HEK293 (cell line): Measurements from ENCODE around the gene RABIF.

Experiments used
- CTCF ChIA-PET: fragments of 350-600 bp; formaldehyde crosslinking; extraction: SDS; loops from one replicate; lab custom pipeline; 2021; ENCODE audit warnings: antibody characterized with exemption; lab: Yijun Ruan, JAX
- POLR2A ChIA-PET: fragments of 300-600 bp; formaldehyde crosslinking; extraction: SDS; loops from one replicate; lab custom pipeline; 2020; ENCODE audit warnings: antibody characterized with exemption, inconsistent platforms; lab: Yijun Ruan, JAX
- H3K27ac ChIP-seq: fragments of 200-500 bp; sonication (Bioruptor generic); 2 replicates; pipeline ENCODE4 v1.5.1; 2014; ENCODE audit warnings: low read depth, low read length, control low read depth, inconsistent platforms; ENCODE audit errors: extremely low read depth
- H3K36me3 ChIP-seq, 2 experiments: fragments of 200-500 bp in 1 of 2; sonication (Bioruptor generic) in 1 of 2; 1 replicate in 1 of 2; 2 replicates in 1 of 2; pipeline ENCODE4 v1.5.1; 2014 to 2017; ENCODE audit warnings: inconsistent platforms in 2 of 2, low read length in 2 of 2; ENCODE audit not compliant: control insufficient read depth in 2 of 2, insufficient read depth in 1 of 2
- H3K4me1 ChIP-seq: fragments of 200-500 bp; sonication (Bioruptor generic); 2 replicates; pipeline ENCODE4 v1.5.1; 2014; ENCODE audit warnings: mild to moderate bottlenecking, low read length, inconsistent platforms; ENCODE audit not compliant: control insufficient read depth, insufficient read depth
- H3K4me3 ChIP-seq: 2 replicates; pipeline ENCODE4 v1.5.1; 2011; ENCODE audit warnings: low read depth, mild to moderate bottlenecking, control low read depth, low read length, moderate library complexity
- H3K9me3 ChIP-seq: fragments of 200-500 bp; sonication (Bioruptor generic); 2 replicates; pipeline ENCODE4 v1.5.1; 2014; ENCODE audit warnings: low read depth, low read length, inconsistent platforms; ENCODE audit not compliant: control insufficient read depth, insufficient read depth
- HOXA7 ChIP-seq: sonication (generic); formaldehyde crosslinking; IDR thresholded peaks from 2 replicates; pipeline ENCODE4 v1.8.1; 2022; ENCODE audit warnings: missing genetic modification reagents, borderline replicate concordance
- HOXD13 ChIP-seq: sonication (generic); formaldehyde crosslinking; IDR thresholded peaks from 2 replicates; pipeline ENCODE4 v1.8.0; 2022; ENCODE audit warnings: missing genetic modification reagents, borderline replicate concordance
- KLF1 ChIP-seq: fragments of 450-650 bp; formaldehyde crosslinking; IDR thresholded peaks from 2 replicates; pipeline ENCODE4 v1.5.1; 2016; ENCODE audit warnings: missing biosample characterization, missing genetic modification characterization
- SP2 ChIP-seq: fragments of 450-650 bp; formaldehyde crosslinking; IDR thresholded peaks from 2 replicates; pipeline ENCODE4 v1.5.1; 2016; ENCODE audit warnings: missing biosample characterization, missing genetic modification characterization
- ZEB2 ChIP-seq: fragments of 450-650 bp; formaldehyde crosslinking; IDR thresholded peaks from 2 replicates; pipeline ENCODE4 v1.5.1; 2016; ENCODE audit warnings: missing biosample characterization, missing genetic modification characterization
- ZNF10 ChIP-seq: fragments of 450-650 bp; formaldehyde crosslinking; IDR thresholded peaks from 2 replicates; pipeline ENCODE4 v1.5.1; 2017; ENCODE audit warnings: missing biosample characterization, missing genetic modification characterization
- ZNF16 ChIP-seq: fragments of 450-650 bp; formaldehyde crosslinking; IDR thresholded peaks from 2 replicates; pipeline ENCODE4 v1.5.1; 2016; ENCODE audit warnings: low read depth, missing biosample characterization, missing genetic modification characterization
- ZNF214 ChIP-seq: fragments of 450-650 bp; formaldehyde crosslinking; IDR thresholded peaks from 2 replicates; pipeline ENCODE4 v1.5.1; 2017; ENCODE audit warnings: missing biosample characterization, mild to moderate bottlenecking, missing genetic modification characterization, borderline replicate concordance
- ZNF558 ChIP-seq: fragments of 450-650 bp; formaldehyde crosslinking; IDR thresholded peaks from 2 replicates; pipeline ENCODE4 v1.5.1; 2016; ENCODE audit warnings: missing biosample characterization, missing genetic modification characterization
- ZNF600 ChIP-seq: fragments of 450-650 bp; formaldehyde crosslinking; IDR thresholded peaks from 2 replicates; pipeline ENCODE4 v1.5.1; 2016; ENCODE audit warnings: missing biosample characterization, missing genetic modification characterization
- ZNF624 ChIP-seq: fragments of 450-650 bp; formaldehyde crosslinking; IDR thresholded peaks from 2 replicates; pipeline ENCODE4 v1.5.1; 2017; ENCODE audit warnings: missing biosample characterization, missing genetic modification characterization
- ZSCAN30 ChIP-seq: fragments of 450-650 bp; IDR thresholded peaks from 2 replicates; pipeline ENCODE4 v1.5.1; 2018; ENCODE audit warnings: missing biosample characterization, mild to moderate bottlenecking, missing genetic modification characterization, moderate library complexity
- TF ChIP-seq, protein P1 (sequence below): fragments of 450-650 bp; formaldehyde crosslinking; IDR thresholded peaks from 2 replicates; pipeline ENCODE4 v1.5.1; 2016; ENCODE audit warnings: missing biosample characterization, missing genetic modification characterization
- TF ChIP-seq, protein P2 (sequence below): fragments of 450-650 bp; formaldehyde crosslinking; IDR thresholded peaks from 2 replicates; pipeline ENCODE4 v1.5.1; 2016; ENCODE audit warnings: missing biosample characterization, missing genetic modification characterization, borderline replicate concordance
- TF ChIP-seq, protein P3 (sequence below): fragments of 450-650 bp; formaldehyde crosslinking; IDR thresholded peaks from 2 replicates; pipeline ENCODE4 v1.5.1; 2016; ENCODE audit warnings: missing biosample characterization, missing genetic modification characterization, low read depth
- TF ChIP-seq, protein P4 (sequence below): fragments of 450-650 bp; formaldehyde crosslinking; IDR thresholded peaks from 2 replicates; pipeline ENCODE4 v1.5.1; 2016; ENCODE audit warnings: missing biosample characterization, missing genetic modification characterization

RABIF gene

DNA sequence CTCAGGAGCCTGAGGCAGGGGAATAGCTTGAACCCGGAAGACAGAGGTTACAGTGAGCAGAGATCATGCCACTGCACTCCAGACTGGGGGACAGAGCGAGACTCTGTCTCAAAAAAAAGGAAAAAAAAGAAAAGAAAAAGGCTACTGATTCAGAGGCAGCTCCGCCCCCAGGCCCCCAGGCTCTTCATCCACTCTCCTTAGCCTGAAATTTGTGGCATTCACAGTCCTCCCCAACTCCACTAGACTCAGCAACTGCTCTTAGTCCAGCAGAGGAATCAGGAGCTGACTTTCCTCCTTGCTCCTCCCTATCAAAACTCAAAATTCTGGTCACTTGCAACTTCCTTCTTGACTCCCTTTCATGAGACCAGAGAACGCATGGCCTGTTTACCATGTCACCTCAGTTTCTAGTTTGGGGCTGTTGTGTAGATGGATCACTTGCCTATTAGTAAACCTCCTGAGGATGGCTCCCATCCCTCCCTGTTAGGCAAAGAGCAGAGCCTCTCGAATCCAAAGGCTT is 51.1 kb downstream of the RABIF start:
- TF ChIP-seq, protein P1, sequence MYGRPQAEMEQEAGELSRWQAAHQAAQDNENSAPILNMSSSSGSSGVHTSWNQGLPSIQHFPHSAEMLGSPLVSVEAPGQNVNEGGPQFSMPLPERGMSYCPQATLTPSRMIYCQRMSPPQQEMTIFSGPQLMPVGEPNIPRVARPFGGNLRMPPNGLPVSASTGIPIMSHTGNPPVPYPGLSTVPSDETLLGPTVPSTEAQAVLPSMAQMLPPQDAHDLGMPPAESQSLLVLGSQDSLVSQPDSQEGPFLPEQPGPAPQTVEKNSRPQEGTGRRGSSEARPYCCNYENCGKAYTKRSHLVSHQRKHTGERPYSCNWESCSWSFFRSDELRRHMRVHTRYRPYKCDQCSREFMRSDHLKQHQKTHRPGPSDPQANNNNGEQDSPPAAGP (tag by site-specific recombination) = no peak
- TF ChIP-seq ZNF558 (tag by site-specific recombination) (no peak), ZNF16 (tag by site-specific recombination) (no peak), ZNF214 (tag by site-specific recombination) (no peak), ZSCAN30 (no peak), ZNF624 (tag by site-specific recombination) (no peak), SP2 (tag by site-specific recombination) (no peak)
- TF ChIP-seq, protein P2, sequence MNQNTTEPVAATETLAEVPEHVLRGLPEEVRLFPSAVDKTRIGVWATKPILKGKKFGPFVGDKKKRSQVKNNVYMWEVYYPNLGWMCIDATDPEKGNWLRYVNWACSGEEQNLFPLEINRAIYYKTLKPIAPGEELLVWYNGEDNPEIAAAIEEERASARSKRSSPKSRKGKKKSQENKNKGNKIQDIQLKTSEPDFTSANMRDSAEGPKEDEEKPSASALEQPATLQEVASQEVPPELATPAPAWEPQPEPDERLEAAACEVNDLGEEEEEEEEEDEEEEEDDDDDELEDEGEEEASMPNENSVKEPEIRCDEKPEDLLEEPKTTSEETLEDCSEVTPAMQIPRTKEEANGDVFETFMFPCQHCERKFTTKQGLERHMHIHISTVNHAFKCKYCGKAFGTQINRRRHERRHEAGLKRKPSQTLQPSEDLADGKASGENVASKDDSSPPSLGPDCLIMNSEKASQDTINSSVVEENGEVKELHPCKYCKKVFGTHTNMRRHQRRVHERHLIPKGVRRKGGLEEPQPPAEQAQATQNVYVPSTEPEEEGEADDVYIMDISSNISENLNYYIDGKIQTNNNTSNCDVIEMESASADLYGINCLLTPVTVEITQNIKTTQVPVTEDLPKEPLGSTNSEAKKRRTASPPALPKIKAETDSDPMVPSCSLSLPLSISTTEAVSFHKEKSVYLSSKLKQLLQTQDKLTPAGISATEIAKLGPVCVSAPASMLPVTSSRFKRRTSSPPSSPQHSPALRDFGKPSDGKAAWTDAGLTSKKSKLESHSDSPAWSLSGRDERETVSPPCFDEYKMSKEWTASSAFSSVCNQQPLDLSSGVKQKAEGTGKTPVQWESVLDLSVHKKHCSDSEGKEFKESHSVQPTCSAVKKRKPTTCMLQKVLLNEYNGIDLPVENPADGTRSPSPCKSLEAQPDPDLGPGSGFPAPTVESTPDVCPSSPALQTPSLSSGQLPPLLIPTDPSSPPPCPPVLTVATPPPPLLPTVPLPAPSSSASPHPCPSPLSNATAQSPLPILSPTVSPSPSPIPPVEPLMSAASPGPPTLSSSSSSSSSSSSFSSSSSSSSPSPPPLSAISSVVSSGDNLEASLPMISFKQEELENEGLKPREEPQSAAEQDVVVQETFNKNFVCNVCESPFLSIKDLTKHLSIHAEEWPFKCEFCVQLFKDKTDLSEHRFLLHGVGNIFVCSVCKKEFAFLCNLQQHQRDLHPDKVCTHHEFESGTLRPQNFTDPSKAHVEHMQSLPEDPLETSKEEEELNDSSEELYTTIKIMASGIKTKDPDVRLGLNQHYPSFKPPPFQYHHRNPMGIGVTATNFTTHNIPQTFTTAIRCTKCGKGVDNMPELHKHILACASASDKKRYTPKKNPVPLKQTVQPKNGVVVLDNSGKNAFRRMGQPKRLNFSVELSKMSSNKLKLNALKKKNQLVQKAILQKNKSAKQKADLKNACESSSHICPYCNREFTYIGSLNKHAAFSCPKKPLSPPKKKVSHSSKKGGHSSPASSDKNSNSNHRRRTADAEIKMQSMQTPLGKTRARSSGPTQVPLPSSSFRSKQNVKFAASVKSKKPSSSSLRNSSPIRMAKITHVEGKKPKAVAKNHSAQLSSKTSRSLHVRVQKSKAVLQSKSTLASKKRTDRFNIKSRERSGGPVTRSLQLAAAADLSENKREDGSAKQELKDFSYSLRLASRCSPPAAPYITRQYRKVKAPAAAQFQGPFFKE (tag by site-specific recombination) = no peak
- Histone ChIP-seq H3K27ac (no peak overlapping the region), H3K4me1 (no peaks in the 10 kb centered on the region)

GRCh38 chr1:202836623-202837403 is 52.1 kb downstream of the RABIF start:
- POLR2A ChIA-PET = no interaction called here
- CTCF ChIA-PET = no interaction called here
- TF ChIP-seq ZNF10 (tag by site-specific recombination) = no peak
- TF ChIP-seq HOXD13 (CRISPR knock-in tag) = no peak
- TF ChIP-seq ZEB2 (tag by site-specific recombination) = no peak
- TF ChIP-seq ZNF600 = peak; percentile 63; the same call in 1 of the 2 replicates
- TF ChIP-seq, protein P3, sequence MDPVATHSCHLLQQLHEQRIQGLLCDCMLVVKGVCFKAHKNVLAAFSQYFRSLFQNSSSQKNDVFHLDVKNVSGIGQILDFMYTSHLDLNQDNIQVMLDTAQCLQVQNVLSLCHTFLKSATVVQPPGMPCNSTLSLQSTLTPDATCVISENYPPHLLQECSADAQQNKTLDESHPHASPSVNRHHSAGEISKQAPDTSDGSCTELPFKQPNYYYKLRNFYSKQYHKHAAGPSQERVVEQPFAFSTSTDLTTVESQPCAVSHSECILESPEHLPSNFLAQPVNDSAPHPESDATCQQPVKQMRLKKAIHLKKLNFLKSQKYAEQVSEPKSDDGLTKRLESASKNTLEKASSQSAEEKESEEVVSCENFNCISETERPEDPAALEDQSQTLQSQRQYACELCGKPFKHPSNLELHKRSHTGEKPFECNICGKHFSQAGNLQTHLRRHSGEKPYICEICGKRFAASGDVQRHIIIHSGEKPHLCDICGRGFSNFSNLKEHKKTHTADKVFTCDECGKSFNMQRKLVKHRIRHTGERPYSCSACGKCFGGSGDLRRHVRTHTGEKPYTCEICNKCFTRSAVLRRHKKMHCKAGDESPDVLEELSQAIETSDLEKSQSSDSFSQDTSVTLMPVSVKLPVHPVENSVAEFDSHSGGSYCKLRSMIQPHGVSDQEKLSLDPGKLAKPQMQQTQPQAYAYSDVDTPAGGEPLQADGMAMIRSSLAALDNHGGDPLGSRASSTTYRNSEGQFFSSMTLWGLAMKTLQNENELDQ (tag by site-specific recombination) = no peak
- no peak for TF ChIP-seq HOXA7
- TF ChIP-seq, protein P4, sequence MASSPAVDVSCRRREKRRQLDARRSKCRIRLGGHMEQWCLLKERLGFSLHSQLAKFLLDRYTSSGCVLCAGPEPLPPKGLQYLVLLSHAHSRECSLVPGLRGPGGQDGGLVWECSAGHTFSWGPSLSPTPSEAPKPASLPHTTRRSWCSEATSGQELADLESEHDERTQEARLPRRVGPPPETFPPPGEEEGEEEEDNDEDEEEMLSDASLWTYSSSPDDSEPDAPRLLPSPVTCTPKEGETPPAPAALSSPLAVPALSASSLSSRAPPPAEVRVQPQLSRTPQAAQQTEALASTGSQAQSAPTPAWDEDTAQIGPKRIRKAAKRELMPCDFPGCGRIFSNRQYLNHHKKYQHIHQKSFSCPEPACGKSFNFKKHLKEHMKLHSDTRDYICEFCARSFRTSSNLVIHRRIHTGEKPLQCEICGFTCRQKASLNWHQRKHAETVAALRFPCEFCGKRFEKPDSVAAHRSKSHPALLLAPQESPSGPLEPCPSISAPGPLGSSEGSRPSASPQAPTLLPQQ (tag by site-specific recombination) = no peak
- TF ChIP-seq KLF1 (tag by site-specific recombination) = peak; percentile 80
- Histone ChIP-seq H3K27ac (no peak overlapping the region), H3K4me3 (no peak overlapping the region), H3K4me1 (no peaks in the 10 kb centered on the region), H3K36me3 (no peaks in the 10 kb centered on the region), H3K9me3 (no peaks in the 10 kb centered on the region)

More for the DNA sequence above, 51.1 kb downstream of the RABIF start:
- POLR2A ChIA-PET = no interaction called here
- CTCF ChIA-PET = no interaction called here
- Histone ChIP-seq H3K36me3 (no peaks in the 10 kb centered on the region), H3K4me3 (no peak overlapping the region), H3K9me3 (no peaks in the 10 kb centered on the region)
